Right kidney (tissue), 1 donor: ENCODE results near the gene CCDC13.

Experiments
- DNase-seq: peaks from one replicate; pipeline ENCODE4 v3.0.0-alpha.2; 2016

The CCDC13 gene

GRCh38 chr3:42800251-42800650 is 27.2 kb upstream of the CCDC13 start:
- DNase-seq: no peak

GRCh38 chr3:42799376-42799775 is 26.3 kb upstream of the CCDC13 start:
- no peak for DNase-seq

DNA sequence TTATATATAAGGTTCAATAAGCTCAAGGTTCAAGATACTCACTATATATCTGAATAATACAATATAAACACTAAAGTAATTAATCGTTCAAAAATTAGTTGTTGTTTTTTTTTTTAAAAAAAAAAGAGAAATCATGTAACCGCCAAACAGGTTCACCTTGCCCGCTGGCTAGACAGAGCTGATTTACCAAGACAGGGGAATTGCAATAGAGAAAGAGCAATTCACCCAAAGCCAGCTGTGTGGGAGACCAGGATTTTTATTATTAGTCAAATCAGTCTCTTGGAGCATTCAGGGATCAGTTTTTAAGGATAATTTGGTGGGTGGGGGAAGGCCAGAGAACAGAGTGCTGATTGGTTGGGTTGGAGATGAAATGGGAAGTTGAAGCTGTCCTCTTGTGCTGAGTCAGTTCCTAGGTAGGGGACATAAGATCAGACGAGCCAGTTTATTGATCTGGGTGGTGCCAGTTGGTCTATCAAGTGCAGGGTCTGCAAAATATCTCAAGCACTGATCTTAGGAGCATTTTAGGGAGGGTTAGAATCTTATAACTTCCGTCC is 23.4 kb upstream of the CCDC13 start:
- DNase-seq: no peak

- DNase-seq: no peak
Measured at GRCh38 chr3:42795621-42796181, 22.6 kb upstream of the CCDC13 start.

DNA sequence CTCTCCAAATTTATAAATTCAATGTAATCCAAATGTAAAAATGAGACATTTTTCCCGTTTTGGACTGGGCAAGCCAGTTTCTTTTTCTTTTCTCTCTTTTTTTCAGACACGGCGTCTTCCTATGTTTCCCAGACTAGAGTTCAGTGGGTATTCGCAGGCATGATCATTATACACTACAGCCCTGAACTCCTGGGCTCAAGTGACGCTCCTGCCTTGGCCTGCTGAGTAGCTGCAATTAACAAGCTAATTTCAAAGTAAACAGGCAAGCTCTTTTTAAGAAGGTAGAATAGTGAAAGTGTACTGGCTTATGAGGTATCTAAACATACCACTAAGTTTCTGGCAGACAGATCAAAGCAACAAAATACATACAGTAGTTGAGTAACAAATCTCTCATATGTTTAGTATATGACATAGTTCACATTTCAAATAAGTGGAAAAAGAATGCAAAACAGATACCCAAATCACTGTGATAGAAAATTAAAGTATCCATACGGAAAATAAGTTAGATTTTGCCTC is 17.7 kb upstream of the CCDC13 start:
- DNase-seq: no peak

- DNase-seq: no peak
Measured at GRCh38 chr3:42786631-42787030, 13.6 kb upstream of the CCDC13 start.

GRCh38 chr3:42786212-42786611 is 13.2 kb upstream of the CCDC13 start:
- DNase-seq: no peak

GRCh38 chr3:42780892-42781700 is 8.0 kb upstream of the CCDC13 start:
- peak; percentile 40 for DNase-seq

- DNase-seq: no peak
Measured at GRCh38 chr3:42780398-42780797, 7.3 kb upstream of the CCDC13 start.

DNA sequence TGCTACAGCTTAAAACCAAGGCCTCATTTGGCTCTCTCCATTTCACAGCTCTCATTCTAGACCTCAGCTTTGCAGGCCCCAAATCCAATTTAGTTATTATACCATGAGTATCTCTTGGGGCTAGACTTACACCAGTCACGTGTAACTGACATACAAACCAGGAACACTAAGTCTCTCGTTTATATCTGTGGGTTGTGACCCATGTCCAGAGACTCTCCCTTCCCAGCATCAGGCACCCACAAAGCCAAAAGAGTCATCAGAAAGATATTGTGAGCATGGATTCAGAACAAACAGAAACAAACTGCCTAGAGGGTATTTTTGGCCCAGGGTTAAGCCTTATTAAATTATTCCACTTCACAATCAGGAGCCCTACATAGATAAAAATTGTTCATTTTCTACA is 5.6 kb upstream of the CCDC13 start:
- no peak for DNase-seq

- no peak for DNase-seq
Measured at GRCh38 chr3:42773409-42773751, 327 bp upstream of the CCDC13 start.

DNA sequence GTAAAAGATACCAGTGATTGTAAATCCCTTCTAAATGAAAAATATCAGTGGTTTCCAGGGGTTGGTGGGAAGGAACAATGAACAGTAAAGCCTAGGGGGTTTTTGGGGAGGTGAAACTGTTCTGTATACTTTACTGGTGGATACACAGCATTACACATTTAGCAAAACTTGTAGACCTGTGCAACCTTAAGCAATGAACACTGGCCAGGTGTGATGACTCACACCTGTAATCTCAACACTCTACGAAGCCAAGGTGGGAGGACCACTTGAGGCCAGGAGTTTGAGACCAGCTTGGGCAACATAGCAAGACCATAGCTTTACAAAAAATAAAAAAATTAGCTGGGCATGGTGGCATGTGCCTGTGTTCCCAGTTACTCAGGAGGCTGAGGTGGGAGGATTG is 1.8 kb downstream of the CCDC13 start:
- DNase-seq: no peak

GRCh38 chr3:42769477-42770131 is 3.4 kb downstream of the CCDC13 start:
- no peak for DNase-seq

DNA sequence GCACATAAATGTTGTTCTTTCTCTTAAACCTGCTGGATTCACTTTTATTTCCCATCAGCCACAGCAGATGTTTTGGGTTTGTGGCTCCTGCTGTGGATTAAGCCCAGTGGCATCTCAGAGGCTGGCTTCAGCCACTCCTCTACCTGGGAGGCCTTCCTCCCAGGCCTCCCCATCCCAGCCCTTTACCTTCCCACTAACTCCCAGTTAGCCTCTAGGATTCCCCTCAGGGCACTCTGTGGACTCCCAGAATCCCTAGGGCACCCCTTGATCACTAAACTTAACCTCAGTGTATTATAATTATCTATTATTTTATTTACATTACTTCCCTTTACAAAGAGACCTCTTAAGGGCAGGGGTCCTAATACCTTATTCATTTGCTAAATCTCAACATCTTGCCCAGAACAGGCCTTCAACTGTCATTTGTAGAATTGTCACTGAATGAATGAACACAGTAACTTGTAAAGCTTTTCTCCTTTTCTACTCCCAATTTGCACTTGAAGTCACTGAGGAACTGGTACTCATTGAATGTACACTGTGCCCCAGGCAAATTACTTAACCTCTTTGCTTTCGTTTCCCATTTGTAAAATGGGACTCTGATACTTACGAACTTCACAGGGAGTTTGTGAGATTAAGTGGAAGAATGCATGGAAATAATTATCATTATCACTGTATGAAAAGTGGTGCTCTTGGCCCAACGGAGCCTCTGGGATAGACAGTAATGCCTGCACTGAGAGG is 8.3 kb downstream of the CCDC13 start:
- DNase-seq: no peak

- DNase-seq: no peak
Measured at GRCh38 chr3:42764115-42764514, 8.9 kb downstream of the CCDC13 start.

GRCh38 chr3:42763021-42763420 is 10.0 kb downstream of the CCDC13 start:
- DNase-seq: no peak

- no peak for DNase-seq
Measured at GRCh38 chr3:42762046-42762724, 10.9 kb downstream of the CCDC13 start.

- no peak for DNase-seq
Measured at GRCh38 chr3:42758126-42758525, 14.9 kb downstream of the CCDC13 start.

DNA sequence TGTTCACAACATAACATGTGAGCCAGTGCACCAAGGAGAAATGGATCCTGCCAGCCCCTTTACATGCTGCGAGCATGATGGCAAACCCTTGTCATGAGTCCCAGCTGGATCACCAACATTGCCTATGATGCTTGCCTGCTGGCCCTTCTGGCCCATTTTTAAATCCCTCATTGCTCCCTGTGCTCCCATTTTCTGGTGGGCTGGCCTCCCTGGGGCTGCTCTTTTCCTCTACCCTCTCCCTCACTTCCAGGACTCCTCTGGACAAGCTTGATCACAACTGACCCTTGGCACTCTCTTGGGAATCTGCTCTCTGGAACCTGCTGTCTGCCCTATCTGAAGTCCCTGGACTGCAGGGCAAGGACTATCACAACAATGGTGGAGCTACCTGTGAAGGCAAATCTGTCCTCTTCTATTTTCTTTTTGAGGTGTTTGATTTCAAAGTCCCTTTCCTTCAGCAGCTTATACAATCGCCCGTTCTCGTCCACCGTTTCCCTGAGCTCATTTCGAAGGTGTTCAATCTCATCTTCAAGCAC is 16.3 kb downstream of the CCDC13 start:
- no peak for DNase-seq

GRCh38 chr3:42755681-42756578 is 17.1 kb downstream of the CCDC13 start:
- DNase-seq: no peak

DNA sequence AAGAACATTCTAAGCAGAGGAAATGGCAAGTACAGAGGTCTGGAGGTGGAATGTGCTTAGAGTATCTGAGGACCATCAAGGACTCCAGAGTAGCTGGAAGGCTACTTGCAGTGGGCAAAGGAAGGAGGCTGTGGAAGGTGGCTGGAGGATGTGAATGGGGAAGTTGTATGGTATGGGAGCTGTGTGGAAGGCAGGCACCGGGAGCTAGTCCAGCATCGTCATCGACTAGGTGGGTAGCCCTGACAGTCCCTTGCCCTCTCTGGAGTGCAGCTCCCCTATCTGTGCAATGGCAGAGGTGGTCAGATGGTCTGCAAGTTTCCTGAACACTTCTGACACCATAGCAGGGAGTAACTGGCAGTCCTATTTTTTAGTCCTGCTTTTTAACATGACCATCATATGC is 19.3 kb downstream of the CCDC13 start:
- no peak for DNase-seq
